Stimulated activated CD8-positive, alpha-beta memory T cell treated with anti-CD3 and anti-CD28 coated beads, Interleukin-7, amount 100 ng/mL, for 24 hours (primary cell): ENCODE measurements around the gene CDYL2.

Experiments used
- DNase-seq: peaks from one replicate; pipeline ENCODE4 v3.0.0-alpha.2; 2020; ENCODE audit warnings: low read depth

CDYL2 gene

DNA sequence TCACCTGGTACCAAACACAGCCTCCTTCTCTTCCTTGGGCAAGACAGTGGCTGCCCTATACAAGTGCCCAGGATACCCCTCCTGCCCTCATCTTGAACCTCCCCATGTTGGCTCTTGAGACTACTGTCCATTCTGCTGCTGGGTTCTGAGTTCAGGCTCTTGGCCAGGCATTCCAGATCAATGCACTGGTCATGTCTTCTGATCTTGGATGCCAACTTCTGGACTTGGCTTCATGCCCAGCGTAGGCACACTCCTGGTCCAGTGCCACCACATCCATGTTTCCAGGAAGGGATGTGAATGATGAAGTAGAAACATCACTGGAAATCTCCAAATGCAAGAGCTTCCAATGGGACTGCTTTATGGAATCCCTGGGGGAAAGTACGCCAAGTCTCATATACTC, 212.1 kb downstream of the CDYL2 start:
- DNase-seq: no peak

DNA sequence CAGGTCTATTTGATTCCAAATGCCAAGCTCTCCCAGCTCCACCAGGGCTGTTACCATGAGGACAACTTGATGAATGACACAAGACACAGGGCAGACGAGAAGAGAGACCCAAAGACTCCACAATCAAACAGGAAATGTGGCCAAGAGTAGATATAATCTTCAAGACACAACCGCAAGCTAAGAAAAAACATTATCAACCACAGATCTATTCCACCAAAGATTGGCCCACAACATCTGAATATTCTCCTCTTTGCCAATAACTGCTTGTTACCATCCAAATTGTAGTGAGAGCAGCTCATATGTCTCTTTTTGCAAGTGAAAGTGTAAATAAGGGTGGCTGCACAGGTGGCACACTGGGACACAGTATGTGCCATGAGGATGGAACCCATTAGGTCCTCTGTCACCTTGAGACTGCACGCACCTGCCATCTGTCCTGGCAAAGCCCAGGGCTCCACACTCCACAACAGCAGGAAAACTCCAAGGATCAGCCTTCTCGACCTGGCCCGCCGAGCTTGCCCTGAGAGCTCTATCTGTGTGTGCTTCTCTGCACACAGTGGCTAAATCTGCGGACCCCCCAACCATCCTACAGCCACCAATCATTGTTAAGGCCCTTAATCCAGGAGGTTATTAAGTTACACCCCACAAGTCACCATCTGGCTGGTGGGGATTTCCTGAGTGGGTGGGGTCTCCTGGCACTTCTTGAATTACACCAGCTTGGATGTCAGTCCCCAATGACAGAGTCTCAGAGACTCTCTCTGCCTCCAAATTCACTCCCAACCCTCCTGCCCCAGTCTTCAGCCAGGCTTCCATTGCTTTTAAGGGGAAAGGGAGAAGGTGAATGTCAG, 213.1 kb downstream of the CDYL2 start:
- DNase-seq: no peak

DNA sequence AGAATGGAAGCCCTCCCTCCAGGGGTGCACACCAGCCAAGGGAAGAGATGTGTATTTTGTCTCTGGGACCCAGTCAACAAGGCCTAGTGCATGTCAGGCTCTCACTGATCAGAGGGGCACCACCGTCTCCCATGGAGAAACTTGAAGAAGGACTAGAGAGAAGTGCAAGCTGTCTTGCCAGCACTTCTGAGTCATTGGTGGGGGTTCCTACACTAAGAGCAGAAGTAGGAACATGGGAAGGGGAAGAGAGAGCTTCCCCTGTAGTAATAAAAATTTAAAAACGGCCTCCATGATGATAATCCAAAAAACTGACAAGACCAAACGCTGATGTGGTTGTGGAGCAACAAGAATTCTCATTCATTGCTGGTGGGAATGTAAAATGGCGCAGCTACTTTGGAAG, 217.3 kb downstream of the CDYL2 start:
- no peak for DNase-seq

DNA sequence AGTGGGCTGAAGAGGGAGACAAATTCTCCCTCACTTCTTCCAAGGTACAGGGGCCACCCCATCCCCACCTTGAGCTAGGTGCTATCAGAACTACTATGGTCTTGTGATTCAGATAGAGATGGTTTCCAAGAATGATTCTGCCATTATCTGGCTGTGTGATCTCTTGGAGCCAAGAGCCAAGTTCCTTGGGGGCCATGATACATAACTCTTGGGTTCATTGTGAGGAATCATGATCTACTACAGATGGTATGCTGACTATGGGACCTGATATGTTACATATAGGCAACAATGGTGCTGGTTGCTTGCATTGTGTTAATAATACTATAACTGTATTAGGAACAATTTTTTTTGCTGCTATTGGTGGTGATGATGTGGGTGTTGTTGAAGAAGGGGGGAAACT, 217.9 kb downstream of the CDYL2 start:
- DNase-seq: no peak

DNA sequence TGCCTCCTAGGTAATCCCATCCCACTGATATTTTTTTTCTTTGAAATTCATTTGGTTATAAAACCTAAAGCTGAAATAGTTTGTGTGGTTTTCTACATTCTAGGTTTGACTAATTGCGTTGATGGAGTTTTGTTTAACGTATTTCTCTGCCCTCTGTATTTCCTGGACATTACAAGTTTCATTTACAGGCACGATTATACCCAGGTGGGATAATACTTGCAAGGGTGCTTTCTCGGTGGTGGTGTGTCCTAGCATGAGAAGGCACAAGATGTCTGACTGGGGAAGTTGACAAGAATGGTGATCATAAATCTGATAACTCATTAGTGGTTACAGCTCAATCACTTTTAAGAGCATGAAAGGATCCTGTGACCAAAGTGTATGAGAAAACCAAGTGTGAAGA, 218.6 kb downstream of the CDYL2 start:
- no peak for DNase-seq

DNA sequence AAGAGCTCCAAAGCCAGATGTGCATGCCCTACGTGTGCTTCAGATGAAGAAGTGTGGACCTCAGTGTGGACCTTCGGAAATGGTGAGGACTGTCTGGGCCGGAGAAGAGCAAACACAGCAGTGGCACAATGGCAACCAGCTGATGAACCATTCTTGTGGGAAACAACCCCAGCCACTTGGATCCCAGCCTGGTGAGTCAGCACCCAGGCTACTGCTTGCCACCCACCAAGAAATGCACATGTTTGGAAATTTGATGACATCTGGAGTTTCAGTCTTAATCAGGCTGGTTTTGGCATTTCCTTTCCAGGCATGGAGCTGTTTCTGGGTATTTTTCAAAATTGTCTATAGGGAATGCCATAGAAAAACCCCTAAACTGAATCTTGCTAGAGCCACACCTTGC, 220.9 kb downstream of the CDYL2 start:
- no peak for DNase-seq

DNA sequence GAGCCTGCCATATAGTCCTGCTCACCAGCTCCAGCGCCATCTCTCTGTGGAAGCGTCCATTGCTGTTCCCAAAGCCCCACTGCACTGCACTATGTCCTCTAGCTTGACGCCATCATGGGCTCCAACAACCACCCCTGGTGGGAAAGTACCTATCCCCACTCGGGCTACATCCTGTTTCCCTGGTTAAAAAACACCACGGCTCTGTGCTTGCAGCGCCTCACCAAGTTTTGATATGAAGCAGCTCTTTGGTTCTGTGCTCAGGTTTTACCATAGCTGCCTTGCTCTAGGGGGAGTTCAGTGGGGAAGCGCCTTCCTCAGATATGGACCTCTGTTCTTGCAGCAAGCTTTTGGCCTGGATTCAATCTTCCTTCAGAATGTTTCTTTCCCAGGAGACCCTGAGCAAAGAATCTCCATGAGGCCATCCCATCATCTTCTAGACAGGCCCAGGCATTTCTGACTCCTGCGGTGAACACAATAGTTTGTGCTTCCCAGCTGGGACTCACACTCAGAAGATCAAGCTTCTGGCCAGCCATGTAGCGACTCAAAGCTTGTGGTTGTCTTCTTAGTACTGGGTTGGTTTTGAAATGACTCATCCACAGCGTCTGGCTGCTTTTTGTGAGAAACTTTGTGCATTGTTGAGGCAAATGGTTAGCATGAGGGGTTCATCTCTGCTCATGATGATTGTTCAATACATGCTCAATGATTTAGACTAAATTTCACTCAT, 224.1 kb downstream of the CDYL2 start:
- peak; percentile 31 for DNase-seq

DNA sequence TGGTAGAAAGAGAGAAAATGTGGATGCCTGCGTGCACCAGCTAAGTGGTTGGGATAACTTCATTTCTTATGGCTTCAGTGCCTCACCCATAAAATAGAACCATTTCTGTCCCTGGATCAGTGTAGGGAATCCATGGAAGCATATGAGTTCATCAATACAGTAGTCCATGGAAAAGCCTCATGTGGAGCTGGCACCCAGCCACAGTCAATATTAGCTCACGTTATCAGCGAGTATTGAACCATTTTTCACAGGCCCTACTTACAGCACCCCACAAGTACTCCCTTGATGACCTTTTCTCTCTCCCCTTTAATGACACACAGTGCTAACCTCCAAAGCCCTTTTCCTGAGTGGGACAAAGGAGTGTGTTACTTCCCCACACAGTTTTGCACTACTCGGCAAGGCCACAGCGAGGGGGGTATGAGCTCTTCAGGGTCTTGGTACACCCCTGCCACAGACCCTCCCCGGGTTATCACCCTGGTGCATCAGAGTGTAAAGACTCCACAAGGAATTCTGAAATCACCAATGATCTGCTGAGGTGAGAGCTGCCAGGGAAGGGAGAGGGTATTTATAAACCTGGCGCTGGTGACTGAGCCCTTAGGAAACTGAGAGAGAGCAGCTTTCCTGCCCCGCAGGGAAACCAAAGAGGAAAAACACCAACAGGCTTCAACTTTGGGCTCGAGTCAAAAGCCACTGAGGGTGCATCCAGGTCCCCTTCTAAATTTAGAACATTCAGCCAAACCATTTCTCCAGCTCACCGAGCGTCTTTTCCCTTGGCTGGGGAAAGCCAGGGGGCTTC, 226.7 kb downstream of the CDYL2 start:
- DNase-seq: no peak

DNA sequence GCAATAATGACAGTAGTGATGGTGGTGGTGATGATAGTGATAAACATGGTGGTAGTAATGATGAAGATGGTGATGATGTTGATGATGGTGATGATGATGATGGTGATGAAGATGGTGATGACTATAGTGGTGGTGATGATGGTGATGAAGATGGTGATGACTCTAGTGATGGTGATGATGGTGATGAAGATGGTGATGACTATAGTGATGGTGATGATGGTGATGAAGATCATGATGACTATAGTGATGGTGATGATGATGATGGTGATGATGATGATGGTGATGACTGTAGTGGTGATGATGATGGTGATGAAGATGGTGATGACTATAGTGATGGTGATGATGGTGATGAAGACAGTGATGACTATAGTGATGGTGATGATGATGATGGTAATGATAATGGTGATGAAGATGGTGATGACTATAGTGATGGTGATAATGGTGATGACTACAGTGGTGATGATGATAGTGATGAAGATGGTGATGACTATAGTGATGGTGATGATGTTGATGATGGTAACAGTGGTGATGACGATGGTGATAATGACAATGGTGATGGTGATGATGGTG, 228.0 kb downstream of the CDYL2 start:
- DNase-seq: no peak

DNA sequence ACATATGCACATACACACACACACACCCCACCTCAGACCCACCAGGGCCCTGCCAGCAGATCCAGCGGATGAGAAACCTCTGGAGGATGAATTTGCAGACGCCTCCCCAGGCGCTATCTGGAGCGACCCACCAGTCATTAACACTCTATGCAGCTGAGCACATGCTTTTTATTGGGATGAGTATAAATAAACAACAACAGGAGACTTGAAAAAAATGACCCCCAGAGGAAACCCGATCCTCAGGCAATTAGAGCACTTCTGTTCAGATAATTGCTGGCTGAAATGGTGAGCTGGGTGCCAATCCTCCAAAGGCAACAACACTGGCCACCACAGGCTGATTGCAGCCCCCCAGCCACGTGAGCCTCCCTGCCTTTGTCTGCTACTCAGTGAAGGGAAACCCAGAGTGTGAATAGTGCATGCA, 230.7 kb downstream of the CDYL2 start:
- no peak for DNase-seq

DNA sequence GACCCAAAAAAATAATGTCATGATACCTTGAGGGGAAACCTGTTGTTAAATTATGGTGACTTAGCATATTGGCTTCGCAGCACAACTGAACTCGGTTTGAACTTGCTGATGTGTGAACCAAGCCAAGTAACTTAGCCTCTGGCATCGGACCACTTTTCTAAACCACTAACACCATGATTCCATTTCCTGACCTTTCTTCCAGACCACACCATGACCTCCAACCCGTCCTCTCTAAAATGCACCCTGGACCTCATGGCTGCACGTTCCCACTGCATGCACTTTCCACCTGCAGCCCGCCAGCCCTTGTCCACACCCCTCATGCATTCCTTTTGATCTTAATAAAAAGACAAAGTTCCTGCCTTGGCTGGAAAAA, 234.3 kb downstream of the CDYL2 start:
- no peak for DNase-seq

DNA sequence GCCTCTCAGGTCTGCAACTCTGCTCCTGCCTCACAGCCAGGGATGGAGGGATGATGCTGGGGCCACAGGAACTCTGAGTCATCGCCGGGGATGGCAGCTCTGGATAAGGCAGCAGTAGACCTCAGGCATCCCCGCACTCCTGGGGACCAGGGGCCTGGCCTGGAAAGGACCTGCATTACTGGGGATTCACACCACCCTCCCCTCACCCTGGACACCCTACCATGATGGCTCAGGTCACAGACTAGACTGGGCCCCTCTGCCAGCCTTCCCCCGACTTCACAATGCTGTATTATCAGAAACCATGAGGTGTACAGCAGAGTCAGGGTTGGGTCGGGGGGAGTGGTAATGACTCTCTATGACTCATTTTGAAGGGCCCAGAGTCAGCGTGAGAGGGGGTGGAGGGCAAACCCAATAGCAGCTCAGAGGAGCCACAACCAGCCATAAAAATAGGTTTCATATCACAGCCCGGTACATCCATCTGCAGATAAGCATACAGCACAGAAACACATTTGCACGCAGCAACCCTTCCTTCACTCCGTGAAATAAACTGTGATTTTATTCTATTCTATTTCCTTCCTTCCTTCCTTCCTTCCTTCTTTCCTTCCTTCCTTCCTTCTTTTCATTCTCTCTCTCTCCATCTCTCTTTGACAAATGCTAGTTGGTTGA, 234.8 kb downstream of the CDYL2 start:
- peak; percentile 59 for DNase-seq

DNA sequence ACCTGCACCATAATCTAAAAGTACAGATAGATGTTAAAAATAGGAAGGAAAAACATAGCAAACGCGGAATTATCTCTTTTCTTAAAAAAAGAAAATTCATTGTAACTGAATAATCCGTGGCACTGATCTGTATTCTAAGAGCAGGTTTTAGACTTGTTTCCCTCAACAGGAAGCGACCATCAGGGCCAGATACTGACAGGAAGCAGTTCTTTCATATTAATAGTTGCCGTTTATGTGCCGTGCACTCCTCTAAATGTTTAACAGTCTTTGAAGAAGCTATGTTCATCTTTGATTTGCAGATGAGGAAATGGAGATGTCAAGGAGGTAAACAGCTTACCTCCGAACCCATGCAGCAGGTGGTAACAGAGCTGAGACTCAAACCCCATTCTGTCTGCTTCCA, 240.0 kb downstream of the CDYL2 start:
- no peak for DNase-seq

DNA sequence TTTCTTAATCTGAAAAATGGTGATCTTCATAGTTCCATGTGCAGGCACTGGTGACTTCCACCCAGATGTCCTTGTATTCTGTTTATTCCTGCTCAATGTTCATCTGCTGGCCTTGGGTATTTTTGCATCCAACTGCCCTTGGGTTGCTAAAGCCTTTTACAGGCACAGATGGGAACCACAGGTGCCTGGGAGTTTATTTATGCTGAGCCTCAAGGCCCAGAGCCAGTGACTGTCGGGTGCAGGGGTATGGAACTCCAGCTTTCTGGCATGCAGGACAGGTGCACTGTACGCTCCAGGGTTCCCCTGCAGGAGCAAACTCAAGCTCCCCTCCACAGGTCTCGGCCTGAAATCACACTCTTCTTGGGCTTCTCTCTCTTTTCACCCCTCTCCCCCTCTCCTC, 241.3 kb downstream of the CDYL2 start:
- no peak for DNase-seq

DNA sequence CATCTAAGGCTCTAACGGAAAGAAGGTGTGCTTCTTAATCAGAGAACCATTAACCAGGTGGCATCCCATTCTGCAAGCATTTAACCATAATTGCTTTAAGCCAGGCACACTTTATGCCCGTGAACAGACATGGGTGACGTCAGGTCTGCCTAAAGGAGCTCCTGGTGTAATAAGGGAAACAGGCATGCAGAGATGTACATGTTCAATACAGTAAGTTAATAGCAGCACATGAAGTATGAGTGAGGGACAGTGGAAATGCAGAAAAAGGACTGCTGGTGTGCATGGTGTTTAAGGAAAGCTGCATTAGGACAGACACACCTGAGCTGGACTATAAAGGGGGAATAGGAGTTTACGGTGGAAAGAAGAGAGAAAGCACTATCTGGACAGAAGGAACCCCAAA, 245.0 kb downstream of the CDYL2 start:
- DNase-seq: no peak

DNA sequence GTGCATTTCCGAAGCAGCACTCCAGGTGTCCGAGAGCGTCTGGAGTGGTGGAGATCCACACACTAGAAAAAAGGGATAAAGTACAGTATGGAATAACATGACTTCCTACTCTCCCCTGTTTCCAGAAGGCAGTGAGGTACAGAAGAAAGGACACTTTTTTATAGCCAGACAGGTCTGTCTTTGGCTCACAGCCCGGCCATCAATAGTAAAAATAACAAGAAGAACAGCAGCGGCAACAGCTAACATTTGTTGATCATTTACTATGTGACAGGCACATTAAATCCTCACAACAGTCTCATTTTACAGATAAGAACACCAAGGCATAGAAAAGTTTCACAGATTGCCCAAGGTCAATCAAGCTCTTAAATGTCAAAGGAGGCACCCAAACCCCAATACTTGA, 247.4 kb downstream of the CDYL2 start:
- DNase-seq: no peak

DNA sequence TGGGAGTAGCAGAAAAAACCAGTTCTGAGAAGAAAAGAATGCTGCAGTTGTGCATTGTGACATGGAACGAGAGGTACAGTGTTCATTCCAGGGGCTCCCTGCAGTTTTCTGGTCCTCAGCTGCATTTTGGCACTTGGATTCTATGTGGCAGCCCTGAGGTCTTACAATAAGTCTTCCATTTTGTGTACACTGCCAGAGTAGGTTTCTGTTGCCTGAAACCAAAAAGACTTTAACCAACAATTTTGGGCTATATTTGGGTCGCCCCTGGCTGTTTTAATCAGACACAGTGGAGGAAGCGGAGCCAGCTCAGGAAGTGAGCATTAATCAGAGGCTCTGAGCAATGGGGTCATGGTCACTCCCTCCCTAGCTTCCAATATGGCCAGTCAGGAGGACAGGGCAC, 247.9 kb downstream of the CDYL2 start:
- no peak for DNase-seq

DNA sequence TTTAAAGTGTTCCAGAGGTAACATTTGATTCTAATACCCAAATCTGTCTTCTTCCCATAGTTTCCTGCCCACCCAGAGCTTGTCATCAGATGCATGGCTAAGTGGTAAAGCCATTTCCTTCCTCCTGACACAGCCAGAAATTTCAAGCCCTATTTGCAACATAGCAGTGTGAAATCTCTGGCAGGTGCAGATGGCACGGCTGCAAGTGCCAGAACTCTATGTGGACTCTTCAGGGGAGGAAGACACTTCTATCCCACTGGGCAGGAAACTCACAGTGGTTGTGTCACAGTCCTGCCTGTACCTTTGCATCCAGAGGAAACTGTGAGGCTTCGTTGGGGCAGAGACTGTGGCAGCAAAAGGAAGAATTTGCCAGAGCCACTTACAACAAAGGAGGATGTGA, 250.4 kb downstream of the CDYL2 start:
- DNase-seq: no peak

DNA sequence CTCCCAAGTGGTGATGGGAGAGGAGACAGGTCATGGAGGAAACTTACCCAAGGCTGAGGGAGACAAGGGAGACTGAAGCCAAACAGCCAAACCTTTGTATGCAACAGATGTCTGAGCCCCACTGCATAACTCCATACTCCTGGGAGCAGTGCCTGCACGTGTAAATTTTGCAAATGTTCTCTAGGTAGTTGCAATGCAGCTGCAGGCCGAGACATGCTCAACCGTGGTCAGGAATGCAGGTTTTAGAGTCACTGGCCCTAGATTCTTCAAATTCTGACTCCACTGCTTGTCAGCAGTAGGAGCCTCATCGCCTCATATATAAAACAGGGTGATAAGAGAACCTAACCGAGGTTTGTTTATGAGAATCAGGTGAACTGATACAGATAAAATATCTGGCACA, 252.1 kb downstream of the CDYL2 start:
- no peak for DNase-seq
